ENCODE results near the gene ITPRID1.

ITPRID1 gene

DNA sequence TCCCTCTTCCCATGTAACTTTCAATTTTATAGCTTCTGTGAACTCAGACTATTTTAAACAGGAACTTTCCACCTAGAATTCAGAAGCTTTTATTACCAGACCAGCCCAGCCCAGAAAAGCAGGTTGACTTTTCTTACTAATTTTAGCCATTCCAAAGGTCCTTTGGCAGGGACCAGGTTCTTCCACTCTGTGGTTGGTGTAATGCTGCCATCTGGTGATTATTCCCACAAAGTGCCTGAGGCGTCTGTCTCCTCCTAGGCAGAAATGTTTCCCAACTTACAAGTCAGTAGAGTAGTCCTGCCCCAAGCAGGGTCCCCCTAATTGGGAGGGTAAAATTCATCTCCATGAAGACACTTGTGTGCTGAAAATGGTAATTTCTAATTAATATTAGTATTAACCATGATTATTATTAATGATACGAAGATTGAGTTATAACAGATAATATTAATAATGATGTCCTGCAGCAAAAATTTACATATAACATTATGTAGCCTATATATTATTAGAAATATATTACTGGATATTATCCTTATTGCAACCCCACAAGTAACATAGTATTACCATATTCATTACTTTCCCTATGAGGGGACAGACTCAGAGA, 120.1 kb downstream of the ITPRID1 start:
- peak; percentile 67 for DNase-seq (ENCODE audit: low spot score)

DNA sequence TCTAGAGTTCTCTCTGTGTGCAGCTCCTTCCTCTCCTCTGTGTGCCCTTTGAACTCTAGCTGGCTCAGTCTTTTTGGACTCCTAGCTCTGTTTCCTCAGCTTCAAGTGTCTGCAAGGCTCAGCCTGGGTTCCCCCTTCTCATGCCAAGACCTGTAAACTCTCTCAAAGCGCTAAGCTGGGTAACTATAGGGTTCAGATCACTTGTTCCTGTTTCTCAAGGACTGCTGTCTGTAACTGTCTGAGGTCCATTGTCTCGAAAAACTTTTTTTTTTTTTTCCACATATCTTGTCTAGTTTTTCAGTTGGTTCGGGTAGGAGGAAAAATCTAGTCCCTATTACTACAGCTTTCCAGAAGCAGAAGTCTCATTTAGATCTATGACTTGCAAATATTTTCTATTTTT, 126.5 kb downstream of the ITPRID1 start:
- no peak for DNase-seq (ENCODE audit: low spot score)

DNA sequence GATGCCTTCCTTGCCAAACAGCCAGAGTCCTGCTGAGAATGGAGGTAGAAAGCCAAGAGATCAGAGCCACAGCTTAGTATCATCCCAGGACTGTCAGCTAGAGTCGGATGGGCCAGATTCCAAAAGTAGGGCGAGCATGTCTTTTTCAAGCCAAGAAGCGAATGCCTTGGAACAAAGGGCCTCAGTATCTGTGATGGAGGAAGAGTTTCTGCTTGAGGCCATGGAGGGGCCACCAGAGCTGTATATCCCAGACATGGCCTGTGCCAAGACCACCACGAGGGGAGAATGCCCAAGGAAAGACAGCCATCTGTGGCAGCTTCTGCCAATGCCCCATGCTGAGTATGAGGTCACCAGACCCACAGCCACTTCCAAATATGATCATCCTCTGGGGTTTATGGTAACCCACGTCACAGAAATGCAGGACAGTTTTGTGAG, 128.8 kb downstream of the ITPRID1 start:
- no peak for DNase-seq (ENCODE audit: low spot score)

DNA sequence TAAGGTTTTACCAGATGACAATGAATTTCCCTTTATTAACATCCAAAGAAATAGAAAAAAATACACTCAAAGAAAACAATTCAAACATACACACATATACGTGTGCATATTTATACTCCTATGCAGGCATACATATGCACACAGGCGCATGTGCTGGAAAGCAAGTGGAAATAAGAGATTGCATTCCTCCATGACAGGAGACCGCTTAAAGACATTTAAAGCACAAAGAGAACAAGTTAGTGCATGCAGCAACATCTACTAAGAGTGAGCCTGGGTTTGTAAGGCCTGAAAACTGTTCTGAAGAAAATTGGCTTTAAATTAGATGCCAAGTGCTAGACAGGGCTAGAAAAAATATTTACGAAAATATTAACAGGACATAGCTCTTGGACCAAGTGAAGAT, 133.1 kb downstream of the ITPRID1 start:
- DNase-seq (ENCODE audit: low spot score): no peak

- DNase-seq (ENCODE audit: low spot score): no peak
These were observed 133.6 kb downstream of the ITPRID1 start for GRCh38 chr7:31647511-31647910.

DNA sequence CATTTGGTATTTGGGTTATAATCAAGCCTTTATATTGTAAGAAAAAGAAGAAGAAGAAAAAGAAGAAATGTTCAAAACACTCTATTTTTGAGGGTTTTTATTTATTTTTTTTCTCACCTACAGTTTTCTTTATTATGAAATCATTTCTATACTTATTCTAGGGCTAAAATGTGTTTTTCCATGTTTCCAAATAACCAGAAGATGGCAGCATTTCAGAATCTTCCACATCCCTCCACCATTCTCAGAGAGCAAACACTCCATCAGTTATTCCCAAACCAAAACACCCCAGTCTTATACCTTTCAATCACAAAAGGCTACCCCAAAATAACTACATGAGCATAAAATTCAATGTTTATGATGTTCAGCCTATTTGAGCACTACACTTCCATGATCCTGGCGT, 134.4 kb downstream of the ITPRID1 start:
- DNase-seq (ENCODE audit: low spot score): no peak

DNA sequence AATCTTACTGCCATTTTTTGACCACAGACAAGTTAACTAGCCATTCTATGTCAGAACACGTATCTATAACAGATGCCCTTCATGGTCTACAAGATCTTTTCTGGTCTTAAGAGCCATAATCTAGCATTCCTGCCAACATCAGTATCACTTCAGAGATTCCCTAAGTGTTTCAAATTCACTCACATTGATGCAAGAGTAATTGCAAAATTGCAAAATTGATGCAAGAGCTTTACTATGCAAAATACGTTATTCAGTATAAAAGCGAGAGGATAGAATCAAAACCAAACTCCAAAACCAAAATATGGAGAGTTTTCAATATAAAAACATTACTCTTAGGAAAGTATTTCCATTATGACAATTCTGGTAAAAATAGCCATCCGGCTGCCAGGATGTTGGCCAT, 135.0 kb downstream of the ITPRID1 start:
- DNase-seq (ENCODE audit: low spot score): no peak

- DNase-seq (ENCODE audit: low spot score): no peak
These were observed 137.6 kb downstream of the ITPRID1 start for GRCh38 chr7:31651234-31652062.

- no peak for DNase-seq (ENCODE audit: low spot score)
These were observed 138.1 kb downstream of the ITPRID1 start for GRCh38 chr7:31652063-31652326.

DNA sequence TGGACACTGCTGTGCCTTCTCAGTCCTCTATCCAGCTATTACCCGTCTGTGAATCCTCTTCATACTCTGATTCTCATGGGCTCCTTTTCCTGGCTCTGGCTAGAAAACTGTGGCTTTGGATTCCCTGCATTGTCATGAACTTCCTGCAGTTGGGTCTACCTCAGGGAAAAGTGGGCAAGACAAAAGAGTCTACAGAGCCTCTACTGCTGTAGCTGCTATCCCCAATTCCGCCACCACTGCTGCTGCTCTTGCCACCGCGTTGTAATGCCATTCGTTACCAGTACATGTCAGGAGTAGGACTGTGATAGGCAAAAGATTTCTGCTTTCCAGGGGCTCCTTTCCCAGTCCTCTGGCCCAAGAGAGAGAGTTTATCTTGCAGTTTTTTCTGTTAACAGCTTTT, 149.2 kb downstream of the ITPRID1 start:
- no peak for DNase-seq (ENCODE audit: low spot score)

- DNase-seq (ENCODE audit: low spot score): no peak
These were observed 151.0 kb downstream of the ITPRID1 start for GRCh38 chr7:31664890-31665289.

GRCh38 chr7:31665546-31665945, 151.7 kb downstream of the ITPRID1 start:
- DNase-seq (ENCODE audit: low spot score): no peak

DNA sequence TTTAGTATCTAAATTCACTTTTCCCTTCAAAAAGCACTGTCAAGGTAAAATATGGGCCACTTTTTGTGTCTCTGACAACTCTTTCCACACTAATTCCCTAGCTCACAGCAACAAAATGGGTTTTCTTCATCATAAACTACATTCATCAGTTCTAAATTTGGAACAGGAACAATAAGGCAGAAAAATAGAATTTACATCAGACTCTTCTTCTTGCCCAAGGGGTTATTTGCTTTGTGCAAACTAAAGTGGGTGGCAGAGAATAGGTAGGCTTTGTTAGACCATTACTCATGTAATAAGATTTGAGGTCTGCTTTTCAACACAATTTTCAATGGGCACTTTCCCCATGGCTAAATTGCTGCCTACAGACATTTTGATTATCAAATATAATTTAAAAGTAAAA, 155.6 kb downstream of the ITPRID1 start:
- no peak for DNase-seq (ENCODE audit: low spot score)

GRCh38 chr7:31679574-31680305, 165.8 kb downstream of the ITPRID1 start:
- no peak for DNase-seq (ENCODE audit: low spot score)

GRCh38 chr7:31683445-31684225, 169.7 kb downstream of the ITPRID1 start:
- DNase-seq (ENCODE audit: low spot score): no peak

DNA sequence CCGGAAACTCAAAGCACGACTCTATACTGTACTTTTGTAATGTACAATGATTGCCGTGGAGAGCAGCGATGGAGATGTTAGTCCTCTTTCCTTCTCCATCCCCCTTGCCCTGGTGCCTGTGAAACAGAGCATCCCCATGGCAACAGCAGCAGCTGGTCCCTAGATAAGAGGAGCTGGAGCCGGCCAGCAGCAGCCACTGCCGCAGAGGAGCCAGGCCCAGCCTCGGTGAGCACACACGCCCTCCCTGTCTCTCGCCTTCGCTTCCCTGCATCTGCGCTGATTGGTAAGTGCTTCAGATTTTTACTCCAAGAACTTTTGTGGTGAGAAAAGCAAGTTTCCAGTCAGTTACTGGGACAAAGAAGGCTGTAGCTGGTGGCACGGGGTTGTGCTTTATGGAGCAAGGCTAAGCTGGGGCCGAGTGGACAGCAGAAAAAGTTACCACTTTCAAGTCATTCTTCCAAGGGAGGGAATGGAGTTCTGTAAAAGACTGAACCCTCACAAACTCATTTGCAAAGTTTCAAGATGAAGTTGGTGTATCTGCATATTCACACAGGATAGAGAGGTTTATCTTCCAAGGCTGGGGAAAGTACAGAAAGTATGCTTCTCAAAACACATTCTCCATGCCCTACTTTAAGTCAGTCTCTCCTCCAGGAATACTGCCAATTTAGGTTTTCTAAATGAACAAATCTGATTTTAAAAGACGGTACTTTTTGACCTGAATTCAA, 173.3 kb downstream of the ITPRID1 start, which contains the start of gene PPP1R17:
Gene PPP1R17 (plus strand): TSS at position 192 of the 725 bp plus-strand sequence. CDS start 5,227 bp downstream, outside the sequence.
- peak; percentile 14 for DNase-seq (ENCODE audit: low spot score)

DNA sequence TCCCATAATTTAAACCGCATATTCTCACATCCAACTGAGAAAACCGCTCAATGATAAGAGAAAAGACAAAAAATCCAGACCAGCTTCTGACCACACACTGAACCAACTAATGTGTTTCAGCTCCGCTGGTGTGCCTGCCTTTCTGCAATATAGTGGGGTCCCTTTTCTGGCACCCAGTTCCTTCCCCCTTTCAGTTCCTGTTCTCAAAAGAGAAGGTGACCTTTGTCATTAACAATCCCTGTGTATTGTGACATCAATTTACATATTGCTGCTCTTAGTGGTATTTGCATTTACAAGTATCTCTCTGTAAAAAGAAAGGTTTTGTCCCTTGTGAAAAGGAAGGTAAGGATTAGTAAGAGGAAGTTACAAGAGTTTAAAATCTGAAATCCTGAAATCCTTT, 174.5 kb downstream of the ITPRID1 start:
- DNase-seq (ENCODE audit: low spot score): no peak

GRCh38 chr7:31688996-31689395, 175.1 kb downstream of the ITPRID1 start:
- no peak for DNase-seq (ENCODE audit: low spot score)

GRCh38 chr7:31690935-31691334, 177.0 kb downstream of the ITPRID1 start:
- DNase-seq (ENCODE audit: low spot score): no peak

DNA sequence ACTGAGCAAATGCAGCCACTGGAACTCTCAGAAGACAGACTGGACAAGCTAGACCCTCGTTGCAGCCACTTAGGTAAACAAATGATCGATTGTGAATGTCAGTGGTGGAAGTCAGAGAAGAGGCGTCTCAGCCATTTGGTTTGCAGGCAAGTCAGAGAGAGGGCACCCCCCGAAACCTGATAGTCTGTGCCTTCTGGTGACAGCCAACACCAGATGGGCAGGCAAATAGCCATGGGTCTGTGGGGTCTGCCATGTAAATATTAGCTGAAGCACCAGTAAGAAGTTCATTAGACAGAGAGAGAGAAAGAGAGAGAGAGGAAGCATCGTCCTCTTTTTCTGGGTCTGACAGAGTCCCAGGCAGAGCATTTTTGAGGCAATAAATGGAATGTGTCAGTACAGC, 178.6 kb downstream of the ITPRID1 start:
- no peak for DNase-seq (ENCODE audit: low spot score)

DNA sequence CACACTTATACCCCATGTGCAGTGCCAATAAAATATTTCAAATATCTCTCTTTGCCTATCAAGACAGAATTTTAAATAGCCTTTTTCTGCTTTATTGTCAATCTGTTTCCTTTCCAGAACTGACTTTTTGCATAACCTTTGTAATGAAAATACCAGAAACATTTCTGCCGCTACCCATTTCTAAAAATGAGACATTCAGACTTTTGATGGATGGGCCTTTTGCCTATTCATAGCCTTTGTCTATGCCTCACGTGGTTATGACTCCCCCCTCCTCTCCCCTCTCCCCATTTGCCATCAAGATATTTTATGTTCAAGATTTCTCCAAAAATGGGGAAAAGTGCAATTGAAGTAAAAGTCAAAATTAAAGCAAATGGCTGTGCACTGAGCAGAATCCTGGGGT, 179.0 kb downstream of the ITPRID1 start:
- DNase-seq (ENCODE audit: low spot score): no peak
